ENCODE measurements around the gene GPR137.
"Not testable (repeated sequence)": the region's sequence is repeated elsewhere in the genome, so short reads cannot be mapped to it uniquely, and the experiment has no call there.

Gene GPR137

DNA sequence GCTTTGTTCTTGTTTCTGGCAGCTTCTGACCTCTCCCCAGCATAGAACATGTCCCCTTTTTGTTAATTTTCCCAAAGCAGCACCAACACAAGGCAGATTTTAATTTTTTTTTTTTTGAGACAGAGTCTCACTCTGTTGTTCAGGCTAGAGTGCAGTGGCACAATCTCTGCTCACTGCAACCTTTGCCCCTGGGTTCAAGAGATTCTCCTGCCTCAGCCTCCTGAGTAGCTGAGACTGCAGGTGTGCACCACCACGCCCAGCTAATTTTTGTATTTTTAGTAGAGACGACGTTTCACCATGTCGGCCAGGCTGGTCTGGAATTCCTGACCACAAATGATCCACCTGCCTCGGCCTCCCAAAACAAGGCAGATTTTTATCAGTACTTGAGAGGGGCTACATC is 22.1 kb downstream of the GPR137 start:
- H3K36me3 Mint-ChIP-seq (ENCODE audit: low read depth) = peaks cover 34% of the 10 kb centered on the region
- H3K9me3 Mint-ChIP-seq, H3K27me3 Mint-ChIP-seq: not testable (repeated sequence)
- peak overlapping the region; percentile 62 for H3K27ac Mint-ChIP-seq
- H3K4me3 Mint-ChIP-seq = peak overlapping the region; percentile 100
- H3K4me1 Mint-ChIP-seq (ENCODE audit: low read depth) = peaks cover 37% of the 10 kb centered on the region

DNA sequence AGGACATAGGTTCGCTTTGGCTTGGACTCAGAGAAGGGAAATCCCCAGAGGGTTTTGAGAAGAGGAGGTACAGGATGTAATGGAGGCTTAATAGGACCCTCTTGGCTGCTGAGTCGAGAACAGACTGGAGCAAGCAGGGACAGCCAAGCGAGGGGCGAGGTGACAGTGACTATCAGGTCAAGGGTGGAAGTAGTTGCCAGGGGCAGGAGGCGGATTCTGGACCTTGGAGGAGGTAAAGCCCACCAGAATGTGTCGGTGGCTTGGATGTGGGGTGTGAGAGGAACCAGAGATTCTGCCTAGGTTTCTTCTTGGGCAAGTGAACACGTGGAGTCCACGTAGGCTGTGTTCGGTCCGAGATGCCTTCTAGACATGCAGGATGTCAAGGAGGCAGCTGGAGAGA is 27.3 kb downstream of the GPR137 start:
- peaks cover 46% of the 10 kb centered on the region for H3K36me3 Mint-ChIP-seq (ENCODE audit: low read depth)
- H3K4me1 Mint-ChIP-seq (ENCODE audit: low read depth) = peaks cover 38% of the 10 kb centered on the region
- H3K27me3 Mint-ChIP-seq = no peaks in the 10 kb centered on the region
- peak overlapping the region; percentile 77 for H3K27ac Mint-ChIP-seq
- H3K4me3 Mint-ChIP-seq = no peak overlapping the region
- no peaks in the 10 kb centered on the region for H3K9me3 Mint-ChIP-seq

DNA sequence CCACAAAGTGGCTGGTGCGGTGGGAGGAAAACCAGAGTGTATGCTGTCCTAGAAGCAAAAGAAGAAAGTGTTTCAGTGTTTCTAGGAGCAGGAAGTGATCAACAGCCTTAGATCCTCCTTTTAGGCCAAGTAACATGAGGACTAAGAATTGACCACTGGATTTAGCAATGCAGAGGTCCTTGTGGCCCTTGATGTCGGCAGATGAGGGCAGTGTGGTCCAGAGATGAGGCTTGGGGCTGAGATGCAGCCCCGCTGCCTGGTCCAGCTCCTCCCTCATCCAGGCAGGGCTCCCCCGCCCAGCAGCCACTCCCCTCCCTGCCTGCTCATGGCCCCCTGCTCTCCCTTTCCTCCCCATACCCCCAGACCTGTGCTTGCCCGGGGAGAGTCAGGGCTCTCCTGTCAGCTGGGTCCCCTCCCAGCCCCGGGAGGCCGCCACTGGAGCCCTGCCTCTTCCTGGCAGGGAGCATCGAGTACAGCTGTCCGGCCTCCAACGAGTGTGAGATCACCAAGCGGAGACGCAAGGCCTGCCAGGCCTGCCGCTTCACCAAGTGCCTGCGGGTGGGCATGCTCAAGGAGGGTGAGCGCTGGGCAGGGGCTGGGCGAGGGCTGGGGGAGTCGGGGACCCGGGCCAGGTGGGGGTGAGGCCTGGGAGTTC is 28.0 kb downstream of the GPR137 start:
- Mint-ChIP-seq H3K36me3 (ENCODE audit: low read depth) (peaks cover 45% of the 10 kb centered on the region), H3K4me3 (no peak overlapping the region), H3K27ac (peak overlapping the region; percentile 77), H3K27me3 (no peaks in the 10 kb centered on the region), H3K4me1 (ENCODE audit: low read depth) (peaks cover 37% of the 10 kb centered on the region), H3K9me3 (no peaks in the 10 kb centered on the region)

DNA sequence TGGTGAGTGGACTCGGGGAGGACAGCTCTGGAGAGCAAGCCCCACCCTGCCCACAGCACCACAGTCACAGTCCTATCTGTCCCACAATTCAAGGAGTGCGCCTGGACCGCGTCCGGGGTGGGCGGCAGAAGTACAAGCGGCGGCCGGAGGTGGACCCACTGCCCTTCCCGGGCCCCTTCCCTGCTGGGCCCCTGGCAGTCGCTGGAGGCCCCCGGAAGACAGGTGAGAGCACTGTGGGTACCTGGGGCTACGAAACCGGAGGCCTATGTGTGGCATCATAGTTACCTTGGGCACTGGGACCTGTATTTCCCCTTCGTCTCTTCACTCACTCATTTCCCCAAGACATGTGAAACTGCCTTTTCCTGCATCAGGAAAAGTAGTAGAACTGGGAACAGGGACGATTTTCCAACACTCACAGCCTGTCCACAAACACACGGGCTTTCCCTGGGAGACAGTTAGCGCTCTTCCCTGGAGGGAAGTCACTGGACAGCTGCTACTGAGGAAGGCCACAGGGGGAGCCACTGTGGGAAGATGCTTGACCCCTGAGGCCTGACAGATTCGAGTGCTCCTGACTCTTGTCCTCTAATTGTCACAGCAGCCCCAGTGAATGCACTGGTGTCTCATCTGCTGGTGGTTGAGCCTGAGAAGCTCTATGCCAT is 28.6 kb downstream of the GPR137 start:
- H3K9me3 Mint-ChIP-seq = no peaks in the 10 kb centered on the region
- H3K27ac Mint-ChIP-seq = peak overlapping the region; percentile 76
- no peaks in the 10 kb centered on the region for H3K27me3 Mint-ChIP-seq
- H3K4me1 Mint-ChIP-seq (ENCODE audit: low read depth) = peaks cover 40% of the 10 kb centered on the region
- peaks cover 40% of the 10 kb centered on the region for H3K36me3 Mint-ChIP-seq (ENCODE audit: low read depth)
- H3K4me3 Mint-ChIP-seq = no peak overlapping the region

DNA sequence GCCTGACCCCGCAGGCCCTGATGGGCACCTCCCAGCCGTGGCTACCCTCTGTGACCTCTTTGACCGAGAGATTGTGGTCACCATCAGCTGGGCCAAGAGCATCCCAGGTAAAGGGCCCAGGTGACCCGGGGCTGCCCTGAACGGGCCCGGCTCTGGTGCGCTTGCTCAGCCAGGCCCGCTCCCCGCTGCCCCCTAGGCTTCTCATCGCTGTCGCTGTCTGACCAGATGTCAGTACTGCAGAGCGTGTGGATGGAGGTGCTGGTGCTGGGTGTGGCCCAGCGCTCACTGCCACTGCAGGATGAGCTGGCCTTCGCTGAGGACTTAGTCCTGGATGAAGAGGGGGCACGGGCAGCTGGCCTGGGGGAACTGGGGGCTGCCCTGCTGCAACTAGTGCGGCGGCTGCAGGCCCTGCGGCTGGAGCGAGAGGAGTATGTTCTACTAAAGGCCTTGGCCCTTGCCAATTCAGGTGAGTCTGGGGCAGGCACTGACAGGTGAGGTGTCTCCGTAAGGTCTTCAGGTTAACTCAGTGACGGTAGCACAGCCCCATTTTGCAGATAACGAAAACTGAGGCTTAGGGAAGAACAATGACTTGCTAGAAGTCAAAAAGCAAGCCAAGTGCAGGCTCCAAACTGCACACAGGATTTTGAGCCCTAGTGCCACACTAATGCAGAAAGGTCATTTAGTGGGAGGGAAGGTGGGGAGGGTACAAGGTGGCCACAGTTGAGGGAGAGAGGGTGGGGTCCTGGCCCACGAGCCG is 29.3 kb downstream of the GPR137 start:
- H3K4me3 Mint-ChIP-seq = peak overlapping the region; percentile 13
- peaks cover 44% of the 10 kb centered on the region for H3K4me1 Mint-ChIP-seq (ENCODE audit: low read depth)
- H3K36me3 Mint-ChIP-seq (ENCODE audit: low read depth) = peaks cover 35% of the 10 kb centered on the region
- H3K9me3 Mint-ChIP-seq = no peaks in the 10 kb centered on the region
- peak overlapping the region; percentile 76 for H3K27ac Mint-ChIP-seq
- no peaks in the 10 kb centered on the region for H3K27me3 Mint-ChIP-seq

DNA sequence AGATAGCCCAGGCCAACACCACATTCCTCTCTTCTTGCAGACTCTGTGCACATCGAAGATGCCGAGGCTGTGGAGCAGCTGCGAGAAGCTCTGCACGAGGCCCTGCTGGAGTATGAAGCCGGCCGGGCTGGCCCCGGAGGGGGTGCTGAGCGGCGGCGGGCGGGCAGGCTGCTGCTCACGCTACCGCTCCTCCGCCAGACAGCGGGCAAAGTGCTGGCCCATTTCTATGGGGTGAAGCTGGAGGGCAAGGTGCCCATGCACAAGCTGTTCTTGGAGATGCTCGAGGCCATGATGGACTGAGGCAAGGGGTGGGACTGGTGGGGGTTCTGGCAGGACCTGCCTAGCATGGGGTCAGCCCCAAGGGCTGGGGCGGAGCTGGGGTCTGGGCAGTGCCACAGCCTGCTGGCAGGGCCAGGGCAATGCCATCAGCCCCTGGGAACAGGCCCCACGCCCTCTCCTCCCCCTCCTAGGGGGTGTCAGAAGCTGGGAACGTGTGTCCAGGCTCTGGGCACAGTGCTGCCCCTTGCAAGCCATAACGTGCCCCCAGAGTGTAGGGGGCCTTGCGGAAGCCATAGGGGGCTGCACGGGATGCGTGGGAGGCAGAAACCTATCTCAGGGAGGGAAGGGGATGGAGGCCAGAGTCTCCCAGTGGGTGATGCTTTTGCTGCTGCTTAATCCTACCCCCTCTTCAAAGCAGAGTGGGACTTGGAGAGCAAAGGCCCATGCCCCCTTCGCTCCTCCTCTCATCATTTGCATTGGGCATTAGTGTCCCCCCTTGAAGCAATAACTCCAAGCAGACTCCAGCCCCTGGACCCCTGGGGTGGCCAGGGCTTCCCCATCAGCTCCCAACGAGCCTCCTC is 30.2 kb downstream of the GPR137 start:
- H3K9me3 Mint-ChIP-seq, H3K27me3 Mint-ChIP-seq: not testable (repeated sequence)
- Mint-ChIP-seq H3K27ac (peak overlapping the region; percentile 99), H3K36me3 (ENCODE audit: low read depth) (peaks cover 37% of the 10 kb centered on the region), H3K4me3 (peak overlapping the region; percentile 98), H3K4me1 (ENCODE audit: low read depth) (peaks cover 45% of the 10 kb centered on the region)

DNA sequence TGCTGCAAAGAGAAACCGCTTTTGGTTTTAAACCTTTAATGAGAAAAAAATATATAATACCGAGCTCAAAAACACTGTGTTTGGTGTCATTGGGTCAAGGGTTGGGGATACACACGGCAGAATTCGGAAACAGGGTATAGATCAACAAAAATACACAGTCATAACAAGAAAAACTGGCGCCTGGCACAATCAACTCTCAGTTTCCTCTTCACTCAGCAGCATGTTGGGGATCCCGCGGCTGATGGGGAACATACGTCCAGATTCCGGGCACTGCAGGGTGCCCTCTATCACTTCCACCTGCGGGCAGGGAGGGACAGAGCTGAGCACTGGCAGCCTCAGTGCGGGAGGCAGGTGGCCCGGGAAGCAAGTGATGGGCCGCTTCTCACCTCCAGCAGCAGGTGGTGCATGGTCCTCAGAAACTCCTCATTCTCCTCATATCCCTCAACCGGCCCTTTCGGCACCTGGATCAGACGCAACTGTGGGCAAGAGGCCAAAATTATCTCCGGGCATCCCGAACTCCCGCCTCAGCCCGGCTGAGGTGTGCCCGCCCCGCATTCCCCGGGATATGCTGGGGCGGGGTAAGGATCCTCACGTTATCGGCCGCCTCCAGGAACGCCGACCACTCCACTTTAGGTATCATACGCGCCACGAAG is 31.1 kb downstream of the GPR137 start:
- peak overlapping the region; percentile 98 for H3K4me3 Mint-ChIP-seq
- peak overlapping the region; percentile 99 for H3K27ac Mint-ChIP-seq
- H3K27me3 Mint-ChIP-seq = no peaks in the 10 kb centered on the region
- H3K9me3 Mint-ChIP-seq = no peaks in the 10 kb centered on the region
- H3K4me1 Mint-ChIP-seq (ENCODE audit: low read depth) = peaks cover 46% of the 10 kb centered on the region
- peaks cover 40% of the 10 kb centered on the region for H3K36me3 Mint-ChIP-seq (ENCODE audit: low read depth)

DNA sequence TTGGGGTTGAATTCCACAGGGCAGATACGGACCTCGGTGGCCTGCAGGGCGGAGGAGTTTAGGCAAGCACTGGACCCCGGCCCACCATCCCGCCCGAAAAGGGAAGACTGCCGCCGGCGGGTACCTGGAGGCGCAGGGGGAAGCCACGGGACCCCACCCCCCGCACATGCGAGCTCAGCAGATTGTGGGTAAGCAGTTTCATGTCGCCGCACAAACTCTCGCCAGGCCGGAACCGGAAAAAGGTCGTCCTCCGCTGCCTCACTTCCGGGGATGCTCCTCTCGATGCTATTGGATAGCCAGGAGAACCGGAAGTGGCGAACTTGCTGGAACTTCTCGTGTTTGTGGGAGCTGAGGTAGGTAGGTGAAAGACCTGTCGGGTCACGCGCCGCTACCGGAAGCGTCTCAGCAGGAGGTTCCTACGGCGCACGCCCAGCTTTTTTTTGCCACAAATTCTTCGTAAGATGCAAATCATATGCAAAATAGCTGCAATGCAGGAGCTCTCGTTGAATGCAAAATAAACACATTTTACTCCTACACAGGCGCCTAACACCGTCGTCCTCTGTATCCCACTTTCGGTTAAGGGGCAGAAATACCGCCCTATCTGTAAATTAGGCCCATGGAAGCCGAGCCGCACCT is 31.8 kb downstream of the GPR137 start, which contains the start of gene TRMT112:
TRMT112 (minus strand) TSS at position 235 of the 636 bp plus-strand sequence; CDS start at position 202, 33 bp downstream.
- peaks cover 45% of the 10 kb centered on the region for H3K4me1 Mint-ChIP-seq (ENCODE audit: low read depth)
- no peaks in the 10 kb centered on the region for H3K9me3 Mint-ChIP-seq
- no peaks in the 10 kb centered on the region for H3K27me3 Mint-ChIP-seq
- H3K4me3 Mint-ChIP-seq = peak within 1 kb of the TSS; percentile 98
- peaks cover 44% of the 10 kb centered on the region for H3K36me3 Mint-ChIP-seq (ENCODE audit: low read depth)
- H3K27ac Mint-ChIP-seq = peak within 1 kb of the TSS; percentile 99

DNA sequence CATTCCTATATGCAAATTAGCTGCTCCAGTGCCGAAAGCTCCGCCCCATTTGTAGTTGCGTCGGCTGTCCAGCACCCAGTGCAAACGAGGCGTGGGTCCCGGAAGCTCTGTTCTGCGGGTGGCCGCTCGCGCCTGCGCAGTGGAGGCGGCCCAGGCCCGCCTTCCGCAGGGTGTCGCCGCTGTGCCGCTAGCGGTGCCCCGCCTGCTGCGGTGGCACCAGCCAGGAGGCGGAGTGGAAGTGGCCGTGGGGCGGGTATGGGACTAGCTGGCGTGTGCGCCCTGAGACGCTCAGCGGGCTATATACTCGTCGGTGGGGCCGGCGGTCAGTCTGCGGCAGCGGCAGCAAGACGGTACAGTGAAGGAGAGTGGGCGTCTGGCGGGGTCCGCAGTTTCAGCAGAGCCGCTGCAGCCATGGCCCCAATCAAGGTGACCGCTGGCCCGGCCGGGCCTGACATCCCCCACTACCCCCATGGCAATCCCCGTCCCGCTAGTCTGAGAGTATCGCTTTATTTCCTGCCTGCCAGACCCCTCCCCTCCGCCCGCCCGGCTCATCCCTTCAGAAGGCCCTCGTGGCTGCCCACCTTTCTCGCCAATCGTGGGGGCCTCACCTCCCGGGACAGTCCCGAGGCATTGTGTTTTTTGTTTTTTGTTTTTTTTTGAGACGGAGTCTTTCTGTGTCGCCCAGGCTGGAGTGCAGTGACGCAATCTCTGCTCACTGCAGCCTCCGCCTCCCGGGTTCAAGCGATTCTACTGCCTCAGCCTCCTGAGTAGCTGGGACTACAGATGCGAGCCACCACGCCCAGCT is 32.5 kb downstream of the GPR137 start, which contains the start of gene PRDX5:
PRDX5 (plus strand) TSS at position 161 of the 805 bp plus-strand sequence; CDS start at position 256, 95 bp downstream.
- no peaks in the 10 kb centered on the region for H3K27me3 Mint-ChIP-seq
- peaks cover 37% of the 10 kb centered on the region for H3K36me3 Mint-ChIP-seq (ENCODE audit: low read depth)
- peaks cover 38% of the 10 kb centered on the region for H3K4me1 Mint-ChIP-seq (ENCODE audit: low read depth)
- no peaks in the 10 kb centered on the region for H3K9me3 Mint-ChIP-seq
- peak within 1 kb of the TSS; percentile 99 for H3K27ac Mint-ChIP-seq
- peak within 1 kb of the TSS; percentile 98 for H3K4me3 Mint-ChIP-seq

DNA sequence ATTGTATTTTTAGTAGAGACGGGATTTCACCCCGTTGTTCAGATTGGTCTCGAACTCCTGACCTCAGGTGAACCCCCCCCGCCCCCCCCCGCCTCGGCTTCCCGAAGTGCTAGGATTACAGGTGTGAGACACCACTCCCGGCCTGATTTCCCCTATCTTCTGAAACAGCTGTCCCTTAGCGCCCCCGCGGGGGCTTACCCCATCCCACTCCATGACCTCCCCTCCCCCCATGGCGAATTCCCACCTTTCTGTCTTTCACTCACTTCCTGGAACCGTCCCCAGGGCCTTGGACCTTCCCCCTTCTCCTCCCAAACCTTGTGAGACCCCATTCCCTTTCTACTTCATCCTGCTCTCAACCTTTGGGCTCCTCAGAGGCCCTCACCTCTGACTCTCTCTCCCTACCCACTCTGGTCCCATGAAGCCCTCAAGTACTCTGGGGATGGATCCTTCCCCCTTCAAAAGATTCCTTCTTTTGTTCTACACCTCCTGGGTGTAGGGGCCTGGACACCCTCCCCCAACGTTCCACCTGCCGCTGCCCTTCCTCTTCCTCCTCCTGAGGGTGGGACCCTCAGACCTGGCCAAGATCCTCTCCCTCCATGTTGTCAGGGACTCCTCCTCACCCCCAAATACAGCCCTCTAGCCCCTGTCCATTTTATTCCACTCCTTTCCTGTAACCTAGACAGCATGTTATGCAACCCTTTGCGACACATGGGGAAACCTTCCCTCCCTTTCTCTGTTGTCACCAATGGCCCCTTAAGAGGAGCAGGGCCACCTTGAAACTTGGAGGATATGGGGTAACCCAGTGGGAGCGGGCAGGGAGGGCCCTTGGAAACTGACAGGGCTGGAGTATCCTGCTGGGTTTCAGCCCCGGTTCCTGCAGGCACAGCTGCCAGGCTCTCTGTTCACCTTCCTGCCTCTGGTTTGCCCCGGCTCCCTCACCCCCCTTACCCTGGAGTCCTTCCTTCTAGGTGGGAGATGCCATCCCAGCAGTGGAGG is 33.4 kb downstream of the GPR137 start:
- peaks cover 33% of the 10 kb centered on the region for H3K36me3 Mint-ChIP-seq (ENCODE audit: low read depth)
- peak overlapping the region; percentile 98 for H3K4me3 Mint-ChIP-seq
- peaks cover 36% of the 10 kb centered on the region for H3K4me1 Mint-ChIP-seq (ENCODE audit: low read depth)
- H3K9me3 Mint-ChIP-seq = no peaks in the 10 kb centered on the region
- H3K27ac Mint-ChIP-seq = peak overlapping the region; percentile 99
- H3K27me3 Mint-ChIP-seq = no peaks in the 10 kb centered on the region

DNA sequence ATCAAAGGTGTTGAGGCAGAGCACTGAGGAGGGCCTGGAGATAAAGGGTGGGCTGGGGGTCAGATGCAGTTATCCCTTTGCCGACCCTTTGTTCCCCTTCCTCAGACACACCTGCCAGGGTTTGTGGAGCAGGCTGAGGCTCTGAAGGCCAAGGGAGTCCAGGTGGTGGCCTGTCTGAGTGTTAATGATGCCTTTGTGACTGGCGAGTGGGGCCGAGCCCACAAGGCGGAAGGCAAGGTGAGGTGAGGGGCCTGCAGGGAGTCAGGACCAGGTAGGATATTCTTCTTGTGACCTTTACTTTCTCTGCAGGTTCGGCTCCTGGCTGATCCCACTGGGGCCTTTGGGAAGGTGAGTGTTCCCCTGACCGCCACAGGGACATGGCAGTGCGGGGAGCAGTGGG is 34.9 kb downstream of the GPR137 start:
- Mint-ChIP-seq H3K4me3 (no peak overlapping the region), H3K36me3 (ENCODE audit: low read depth) (peaks cover 28% of the 10 kb centered on the region), H3K4me1 (ENCODE audit: low read depth) (peaks cover 31% of the 10 kb centered on the region), H3K9me3 (no peaks in the 10 kb centered on the region), H3K27me3 (no peaks in the 10 kb centered on the region), H3K27ac (no peak overlapping the region)

DNA sequence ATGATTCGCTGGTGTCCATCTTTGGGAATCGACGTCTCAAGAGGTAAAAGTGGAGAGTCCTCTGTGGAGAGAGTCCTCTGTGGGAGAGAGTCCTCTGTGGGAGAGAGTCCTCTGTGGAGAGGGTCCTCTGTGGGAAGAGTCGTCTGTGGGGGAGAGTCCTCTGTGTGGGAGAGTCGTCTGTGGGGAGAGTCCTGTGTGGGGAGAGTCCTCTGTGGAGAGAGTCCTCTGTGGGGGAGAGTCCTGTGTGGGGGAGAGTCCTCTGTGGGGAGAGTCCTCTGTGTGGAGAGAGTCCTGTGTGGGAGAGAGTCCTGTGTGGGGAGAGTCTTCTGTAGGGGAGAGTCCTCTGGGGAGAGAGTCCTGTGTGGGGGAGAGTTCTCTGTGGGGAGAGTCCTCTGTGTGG is 35.4 kb downstream of the GPR137 start:
- H3K36me3 Mint-ChIP-seq (ENCODE audit: low read depth) = peaks cover 28% of the 10 kb centered on the region
- H3K27me3 Mint-ChIP-seq = no peaks in the 10 kb centered on the region
- H3K27ac Mint-ChIP-seq = no peak overlapping the region
- no peak overlapping the region for H3K4me3 Mint-ChIP-seq
- H3K4me1 Mint-ChIP-seq (ENCODE audit: low read depth) = peaks cover 31% of the 10 kb centered on the region
- H3K9me3 Mint-ChIP-seq = no peaks in the 10 kb centered on the region
